GM18508 (cell line): ENCODE measurements around the gene HOXD12.

Experiments used
- ATAC-seq: cut with Tn5 transposase; IDR thresholded peaks from one replicate; pipeline ENCODE4 v1.9.1; 2021; ENCODE audit warnings: moderate number of reproducible peaks; ENCODE audit not compliant: insufficient read depth, unreplicated experiment

Gene HOXD12

GRCh38 chr2:176117823-176118371, 18.3 kb downstream of the HOXD12 start:
- no peak for ATAC-seq

DNA sequence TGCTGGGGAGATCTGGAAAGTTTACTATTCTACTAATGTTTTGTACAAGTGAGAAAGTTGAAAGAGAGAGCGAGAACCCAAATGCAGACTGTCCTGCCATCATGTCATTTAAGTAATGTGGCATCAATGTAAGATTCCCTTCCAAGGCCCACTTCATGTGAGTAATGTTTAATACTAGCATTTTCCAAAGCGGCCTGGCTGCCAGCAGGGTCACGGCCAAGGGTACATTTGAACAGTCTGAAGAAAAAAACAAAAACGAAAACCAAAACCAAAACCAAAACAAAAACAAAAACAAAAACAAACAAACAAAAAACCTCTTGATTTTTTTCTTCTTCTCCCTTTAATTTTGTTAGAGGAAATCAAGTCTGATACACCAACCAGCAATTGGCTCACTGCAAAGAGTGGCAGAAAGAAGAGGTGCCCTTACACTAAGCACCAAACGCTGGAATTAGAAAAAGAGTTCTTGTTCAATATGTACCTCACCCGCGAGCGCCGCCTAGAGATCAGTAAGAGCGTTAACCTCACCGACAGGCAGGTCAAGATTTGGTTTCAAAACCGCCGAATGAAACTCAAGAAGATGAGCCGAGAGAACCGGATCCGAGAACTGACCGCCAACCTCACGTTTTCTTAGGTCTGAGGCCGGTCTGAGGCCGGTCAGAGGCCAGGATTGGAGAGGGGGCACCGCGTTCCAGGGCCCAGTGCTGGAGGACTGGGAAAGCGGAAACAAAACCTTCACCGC, 19.2 kb downstream of the HOXD12 start:
- ATAC-seq: no peak

- ATAC-seq: no peak
Observed at GRCh38 chr2:176120364-176121189, 21.0 kb downstream of the HOXD12 start.

- no peak for ATAC-seq
Observed at GRCh38 chr2:176121190-176122051, 21.8 kb downstream of the HOXD12 start.

- ATAC-seq: no peak
Observed at GRCh38 chr2:176122052-176122682, 22.6 kb downstream of the HOXD12 start.

DNA sequence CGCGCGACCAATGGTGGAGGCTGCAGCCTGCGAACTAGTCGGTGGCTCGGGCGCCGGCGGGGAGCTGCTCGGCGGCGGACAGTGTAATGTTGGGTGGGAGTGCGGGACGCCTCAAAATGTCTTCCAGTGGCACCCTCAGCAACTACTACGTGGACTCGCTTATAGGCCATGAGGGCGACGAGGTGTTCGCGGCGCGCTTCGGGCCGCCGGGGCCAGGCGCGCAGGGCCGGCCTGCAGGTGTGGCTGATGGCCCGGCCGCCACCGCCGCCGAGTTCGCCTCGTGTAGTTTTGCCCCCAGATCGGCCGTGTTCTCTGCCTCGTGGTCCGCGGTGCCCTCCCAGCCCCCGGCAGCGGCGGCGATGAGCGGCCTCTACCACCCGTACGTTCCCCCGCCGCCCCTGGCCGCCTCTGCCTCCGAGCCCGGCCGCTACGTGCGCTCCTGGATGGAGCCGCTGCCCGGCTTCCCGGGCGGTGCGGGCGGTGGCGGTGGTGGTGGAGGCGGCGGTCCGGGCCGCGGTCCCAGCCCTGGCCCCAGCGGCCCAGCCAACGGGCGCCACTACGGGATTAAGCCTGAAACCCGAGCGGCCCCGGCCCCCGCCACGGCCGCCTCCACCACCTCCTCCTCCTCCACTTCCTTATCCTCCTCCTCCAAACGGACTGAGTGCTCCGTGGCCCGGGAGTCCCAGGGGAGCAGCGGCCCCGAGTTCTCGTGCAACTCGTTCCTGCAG, 23.3 kb downstream of the HOXD12 start, which contains the start of gene HOXD9:
Gene HOXD9, plus strand, starts transcription at position 37 of the 728 bp plus-strand sequence. Its CDS starts 50 bp downstream, at position 87.
- no peak for ATAC-seq

- no peak for ATAC-seq
Observed at GRCh38 chr2:176123411-176124109, 24.0 kb downstream of the HOXD12 start.

DNA sequence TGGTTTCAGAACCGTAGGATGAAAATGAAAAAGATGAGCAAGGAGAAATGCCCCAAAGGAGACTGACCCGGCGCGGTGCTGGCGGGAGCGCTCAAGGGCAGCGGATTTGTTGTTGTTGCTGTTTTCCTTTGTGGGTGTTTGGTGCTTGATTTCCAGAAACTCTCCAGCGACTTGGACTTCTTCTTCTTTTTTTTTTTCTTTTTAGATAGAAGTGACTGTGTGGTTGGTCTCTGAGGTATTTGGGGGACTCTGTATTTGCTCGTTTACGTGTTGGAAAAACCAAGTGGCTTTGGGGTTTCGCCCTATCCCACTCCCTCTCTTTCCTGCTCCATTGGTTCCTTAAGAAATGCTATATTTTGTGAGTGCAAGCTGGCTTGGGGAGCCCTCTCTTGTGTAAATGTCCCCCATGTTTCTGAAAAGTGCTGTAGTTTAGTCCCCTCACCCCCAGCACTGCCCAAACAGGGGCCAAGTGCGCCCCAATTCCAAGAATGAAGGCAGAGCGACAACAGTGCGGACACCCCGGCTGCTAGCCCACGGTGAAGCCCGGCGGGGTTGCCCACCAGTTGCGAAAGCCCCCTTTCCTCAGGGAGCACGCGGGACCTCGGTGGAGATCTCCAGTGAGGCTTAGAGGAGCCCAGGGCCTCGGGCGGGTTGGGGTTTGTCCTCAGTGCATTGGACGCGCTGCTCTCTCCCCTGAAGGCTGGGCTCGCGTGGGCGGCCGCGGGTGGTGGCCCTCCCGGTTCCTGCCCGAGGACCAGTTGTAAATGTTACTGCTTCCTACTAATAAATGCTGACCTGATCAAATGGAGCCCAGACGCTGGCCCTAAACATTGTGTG, 24.7 kb downstream of the HOXD12 start:
- ATAC-seq: no peak

DNA sequence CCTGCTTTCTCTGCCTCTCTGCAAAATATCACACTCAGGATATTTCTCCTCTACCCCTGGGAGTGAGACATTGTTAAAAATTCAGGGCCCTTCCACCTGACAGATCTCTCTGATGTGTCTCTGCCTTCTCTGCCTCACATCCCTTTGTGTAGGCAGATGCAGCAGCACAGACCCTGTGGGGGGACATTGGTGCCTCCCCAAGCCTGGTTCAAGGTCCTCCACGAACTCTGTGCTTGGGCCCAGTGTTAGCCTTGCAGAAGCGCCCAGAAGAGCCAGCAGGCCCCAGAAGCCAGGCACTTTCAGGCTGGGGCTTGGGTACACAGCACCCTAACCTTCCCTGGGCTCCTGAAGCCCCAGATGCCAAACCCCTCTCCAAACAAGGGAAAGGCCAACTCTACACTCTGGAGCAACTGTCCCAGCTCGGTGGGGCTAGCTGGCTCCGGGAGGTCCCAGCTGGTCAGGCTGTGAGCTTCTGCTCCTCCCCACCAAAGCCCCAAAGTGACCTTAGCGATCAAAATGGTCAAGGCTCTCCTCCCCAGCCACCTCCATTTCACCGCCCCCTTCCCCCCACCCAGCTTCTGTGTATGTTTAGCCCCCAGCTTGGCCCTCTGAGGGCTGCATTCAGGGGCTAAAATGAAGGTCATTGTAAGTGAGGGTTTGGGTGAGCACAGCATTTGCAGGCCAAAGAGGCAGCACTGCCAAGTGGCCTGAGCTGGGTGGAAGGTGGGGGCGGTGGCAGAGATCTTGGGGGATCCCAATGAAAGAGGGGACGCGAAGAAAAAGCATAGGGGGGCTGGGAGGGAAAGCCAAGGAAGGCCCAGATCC, 25.6 kb downstream of the HOXD12 start:
- ATAC-seq: no peak

DNA sequence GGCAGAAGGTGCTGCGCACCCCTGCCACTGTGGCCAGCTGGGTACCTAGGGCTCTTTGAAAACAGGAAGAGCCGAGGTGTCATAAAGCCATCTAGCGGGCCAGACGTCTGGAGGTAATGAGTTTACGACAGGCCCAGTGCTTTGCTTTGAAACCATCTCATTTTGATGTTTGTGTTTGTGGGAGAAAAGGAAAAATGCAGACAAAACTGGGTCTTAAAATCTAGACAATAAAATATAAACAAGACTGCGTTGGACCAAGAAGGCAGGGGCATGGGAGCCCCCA, 26.1 kb downstream of the HOXD12 start:
- no peak for ATAC-seq

- no peak for ATAC-seq
Observed at GRCh38 chr2:176126929-176127773, 27.6 kb downstream of the HOXD12 start.

- ATAC-seq: no peak
Observed at GRCh38 chr2:176127774-176128072, 28.1 kb downstream of the HOXD12 start.

GRCh38 chr2:176128172-176128981, 28.8 kb downstream of the HOXD12 start:
- no peak for ATAC-seq

- ATAC-seq: no peak
Observed at GRCh38 chr2:176128982-176129796, 29.6 kb downstream of the HOXD12 start, which contains the start of gene HOXD8. HOXD8 (plus strand) TSS chr2:176129705; CDS start chr2:176130367, 662 bp downstream.

DNA sequence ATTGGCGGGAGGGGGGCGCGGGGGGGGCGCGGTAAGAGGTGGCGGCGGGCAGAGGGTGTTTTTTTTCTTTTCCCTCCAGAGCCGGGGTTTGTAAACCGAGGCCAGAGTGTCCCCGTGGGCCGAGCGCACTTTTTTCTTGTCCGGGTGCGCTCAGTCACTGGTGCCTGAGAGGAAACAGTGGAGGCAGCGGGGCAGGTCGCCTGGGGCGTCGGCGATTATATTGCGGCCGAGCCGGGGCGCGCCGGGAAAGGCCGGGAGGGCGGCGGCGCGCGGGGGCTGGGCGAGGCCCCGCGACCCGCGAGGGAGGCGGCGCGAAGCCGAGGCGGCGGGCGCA, 30.2 kb downstream of the HOXD12 start:
- ATAC-seq: no peak
